Fibroblast of pulmonary artery (primary cell): ENCODE results near the gene CCR5AS.

Experiments
- DNase-seq: peaks from one replicate; pipeline ENCODE4 v3.0.0-alpha.2; 2010; ENCODE audit warnings: low read depth
- H3K4me3 ChIP-seq: replicated peaks from 2 replicates; pipeline ENCODE4 v1.5.1; 2011; ENCODE audit warnings: low read depth, mild to moderate bottlenecking, control low read depth, low read length, moderate library complexity
- TF ChIP-seq, protein P1 (sequence below): IDR thresholded peaks from 2 replicates; pipeline ENCODE4 v1.5.1; 2011; ENCODE audit warnings: mild to moderate bottlenecking, control low read depth, low read length, inconsistent platforms; ENCODE audit errors: missing control alignments

Gene CCR5AS

DNA sequence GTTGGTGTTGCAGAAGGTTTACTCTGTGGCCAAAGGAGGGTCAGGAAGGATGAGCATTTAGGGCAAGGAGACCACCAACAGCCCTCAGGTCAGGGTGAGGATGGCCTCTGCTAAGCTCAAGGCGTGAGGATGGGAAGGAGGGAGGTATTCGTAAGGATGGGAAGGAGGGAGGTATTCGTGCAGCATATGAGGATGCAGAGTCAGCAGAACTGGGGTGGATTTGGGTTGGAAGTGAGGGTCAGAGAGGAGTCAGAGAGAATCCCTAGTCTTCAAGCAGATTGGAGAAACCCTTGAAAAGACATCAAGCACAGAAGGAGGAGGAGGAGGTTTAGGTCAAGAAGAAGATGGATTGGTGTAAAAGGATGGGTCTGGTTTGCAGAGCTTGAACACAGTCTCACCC, 32.1 kb downstream of the CCR5AS start:
- TF ChIP-seq, protein P1, sequence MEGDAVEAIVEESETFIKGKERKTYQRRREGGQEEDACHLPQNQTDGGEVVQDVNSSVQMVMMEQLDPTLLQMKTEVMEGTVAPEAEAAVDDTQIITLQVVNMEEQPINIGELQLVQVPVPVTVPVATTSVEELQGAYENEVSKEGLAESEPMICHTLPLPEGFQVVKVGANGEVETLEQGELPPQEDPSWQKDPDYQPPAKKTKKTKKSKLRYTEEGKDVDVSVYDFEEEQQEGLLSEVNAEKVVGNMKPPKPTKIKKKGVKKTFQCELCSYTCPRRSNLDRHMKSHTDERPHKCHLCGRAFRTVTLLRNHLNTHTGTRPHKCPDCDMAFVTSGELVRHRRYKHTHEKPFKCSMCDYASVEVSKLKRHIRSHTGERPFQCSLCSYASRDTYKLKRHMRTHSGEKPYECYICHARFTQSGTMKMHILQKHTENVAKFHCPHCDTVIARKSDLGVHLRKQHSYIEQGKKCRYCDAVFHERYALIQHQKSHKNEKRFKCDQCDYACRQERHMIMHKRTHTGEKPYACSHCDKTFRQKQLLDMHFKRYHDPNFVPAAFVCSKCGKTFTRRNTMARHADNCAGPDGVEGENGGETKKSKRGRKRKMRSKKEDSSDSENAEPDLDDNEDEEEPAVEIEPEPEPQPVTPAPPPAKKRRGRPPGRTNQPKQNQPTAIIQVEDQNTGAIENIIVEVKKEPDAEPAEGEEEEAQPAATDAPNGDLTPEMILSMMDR = no peak
- no peak for DNase-seq
- no peak overlapping the region for H3K4me3 ChIP-seq

DNA sequence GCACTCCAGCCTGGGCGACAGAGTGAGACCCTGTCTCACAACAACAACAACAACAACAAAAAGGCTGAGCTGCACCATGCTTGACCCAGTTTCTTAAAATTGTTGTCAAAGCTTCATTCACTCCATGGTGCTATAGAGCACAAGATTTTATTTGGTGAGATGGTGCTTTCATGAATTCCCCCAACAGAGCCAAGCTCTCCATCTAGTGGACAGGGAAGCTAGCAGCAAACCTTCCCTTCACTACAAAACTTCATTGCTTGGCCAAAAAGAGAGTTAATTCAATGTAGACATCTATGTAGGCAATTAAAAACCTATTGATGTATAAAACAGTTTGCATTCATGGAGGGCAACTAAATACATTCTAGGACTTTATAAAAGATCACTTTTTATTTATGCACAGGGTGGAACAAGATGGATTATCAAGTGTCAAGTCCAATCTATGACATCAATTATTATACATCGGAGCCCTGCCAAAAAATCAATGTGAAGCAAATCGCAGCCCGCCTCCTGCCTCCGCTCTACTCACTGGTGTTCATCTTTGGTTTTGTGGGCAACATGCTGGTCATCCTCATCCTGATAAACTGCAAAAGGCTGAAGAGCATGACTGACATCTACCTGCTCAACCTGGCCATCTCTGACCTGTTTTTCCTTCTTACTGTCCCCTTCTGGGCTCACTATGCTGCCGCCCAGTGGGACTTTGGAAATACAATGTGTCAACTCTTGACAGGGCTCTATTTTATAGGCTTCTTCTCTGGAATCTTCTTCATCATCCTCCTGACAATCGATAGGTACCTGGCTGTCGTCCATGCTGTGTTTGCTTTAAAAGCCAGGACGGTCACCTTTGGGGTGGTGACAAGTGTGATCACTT, 34.1 kb downstream of the CCR5AS start:
- H3K4me3 ChIP-seq = no peak overlapping the region
- TF ChIP-seq, protein P1 = peak; percentile 51
- peak; percentile 27 for DNase-seq

DNA sequence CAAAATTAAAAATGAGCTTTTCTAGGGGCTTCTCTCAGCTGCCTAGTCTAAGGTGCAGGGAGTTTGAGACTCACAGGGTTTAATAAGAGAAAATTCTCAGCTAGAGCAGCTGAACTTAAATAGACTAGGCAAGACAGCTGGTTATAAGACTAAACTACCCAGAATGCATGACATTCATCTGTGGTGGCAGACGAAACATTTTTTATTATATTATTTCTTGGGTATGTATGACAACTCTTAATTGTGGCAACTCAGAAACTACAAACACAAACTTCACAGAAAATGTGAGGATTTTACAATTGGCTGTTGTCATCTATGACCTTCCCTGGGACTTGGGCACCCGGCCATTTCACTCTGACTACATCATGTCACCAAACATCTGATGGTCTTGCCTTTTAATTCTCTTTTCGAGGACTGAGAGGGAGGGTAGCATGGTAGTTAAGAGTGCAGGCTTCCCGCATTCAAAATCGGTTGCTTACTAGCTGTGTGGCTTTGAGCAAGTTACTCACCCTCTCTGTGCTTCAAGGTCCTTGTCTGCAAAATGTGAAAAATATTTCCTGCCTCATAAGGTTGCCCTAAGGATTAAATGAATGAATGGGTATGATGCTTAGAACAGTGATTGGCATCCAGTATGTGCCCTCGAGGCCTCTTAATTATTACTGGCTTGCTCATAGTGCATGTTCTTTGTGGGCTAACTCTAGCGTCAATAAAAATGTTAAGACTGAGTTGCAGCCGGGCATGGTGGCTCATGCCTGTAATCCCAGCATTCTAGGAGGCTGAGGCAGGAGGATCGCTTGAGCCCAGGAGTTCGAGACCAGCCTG, 35.1 kb downstream of the CCR5AS start:
- DNase-seq = no peak
- TF ChIP-seq, protein P1 = no peak
- no peak overlapping the region for H3K4me3 ChIP-seq

DNA sequence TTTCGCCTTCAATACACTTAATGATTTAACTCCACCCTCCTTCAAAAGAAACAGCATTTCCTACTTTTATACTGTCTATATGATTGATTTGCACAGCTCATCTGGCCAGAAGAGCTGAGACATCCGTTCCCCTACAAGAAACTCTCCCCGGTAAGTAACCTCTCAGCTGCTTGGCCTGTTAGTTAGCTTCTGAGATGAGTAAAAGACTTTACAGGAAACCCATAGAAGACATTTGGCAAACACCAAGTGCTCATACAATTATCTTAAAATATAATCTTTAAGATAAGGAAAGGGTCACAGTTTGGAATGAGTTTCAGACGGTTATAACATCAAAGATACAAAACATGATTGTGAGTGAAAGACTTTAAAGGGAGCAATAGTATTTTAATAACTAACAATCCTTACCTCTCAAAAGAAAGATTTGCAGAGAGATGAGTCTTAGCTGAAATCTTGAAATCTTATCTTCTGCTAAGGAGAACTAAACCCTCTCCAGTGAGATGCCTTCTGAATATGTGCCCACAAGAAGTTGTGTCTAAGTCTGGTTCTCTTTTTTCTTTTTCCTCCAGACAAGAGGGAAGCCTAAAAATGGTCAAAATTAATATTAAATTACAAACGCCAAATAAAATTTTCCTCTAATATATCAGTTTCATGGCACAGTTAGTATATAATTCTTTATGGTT, 35.9 kb downstream of the CCR5AS start, which contains the start of gene CCR5:
TSS of gene CCR5 (plus strand) at position 108 of the 680 bp plus-strand sequence. CDS start 1,957 bp downstream, outside the sequence.
- TF ChIP-seq, protein P1 = no peak
- no peak within 1 kb of the TSS for H3K4me3 ChIP-seq
- no peak for DNase-seq

DNA sequence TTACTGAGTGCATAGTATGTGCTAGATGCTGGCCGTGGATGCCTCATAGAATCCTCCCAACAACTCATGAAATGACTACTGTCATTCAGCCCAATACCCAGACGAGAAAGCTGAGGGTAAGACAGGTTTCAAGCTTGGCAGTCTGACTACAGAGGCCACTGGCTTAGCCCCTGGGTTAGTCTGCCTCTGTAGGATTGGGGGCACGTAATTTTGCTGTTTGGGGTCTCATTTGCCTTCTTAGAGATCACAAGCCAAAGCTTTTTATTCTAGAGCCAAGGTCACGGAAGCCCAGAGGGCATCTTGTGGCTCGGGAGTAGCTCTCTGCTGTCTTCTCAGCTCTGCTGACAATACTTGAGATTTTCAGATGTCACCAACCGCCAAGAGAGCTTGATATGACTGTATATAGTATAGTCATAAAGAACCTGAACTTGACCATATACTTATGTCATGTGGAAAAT, 37.2 kb downstream of the CCR5AS start:
- no peak overlapping the region for H3K4me3 ChIP-seq
- no peak for DNase-seq
- TF ChIP-seq, protein P1 = no peak

DNA sequence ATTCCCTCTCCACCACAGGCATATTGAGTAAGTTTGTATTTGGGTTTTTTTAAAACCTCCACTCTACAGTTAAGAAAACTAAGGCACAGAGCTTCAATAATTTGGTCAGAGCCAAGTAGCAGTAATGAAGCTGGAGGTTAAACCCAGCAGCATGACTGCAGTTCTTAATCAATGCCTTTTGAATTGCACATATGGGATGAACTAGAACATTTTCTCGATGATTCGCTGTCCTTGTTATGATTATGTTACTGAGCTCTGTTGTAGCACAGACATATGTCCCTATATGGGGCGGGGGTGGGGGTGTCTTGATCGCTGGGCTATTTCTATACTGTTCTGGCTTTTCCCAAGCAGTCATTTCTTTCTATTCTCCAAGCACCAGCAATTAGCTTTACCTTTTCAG, 37.7 kb downstream of the CCR5AS start:
- DNase-seq = no peak
- H3K4me3 ChIP-seq = no peak overlapping the region
- TF ChIP-seq, protein P1 = no peak
